ENCODE results near the gene THUMPD2. TPM values are rescaled to one million over a fixed set of nuclear protein-coding genes. Genes with fewer than 3 reads are reported as not detected.

THUMPD2 gene
- total and polyA plus RNA-seq, 12 donors: 4.3 to 10.4 (median 5.7) TPM

- no peak for TF ChIP-seq CTCF (IDR thresholded peaks at IDR 0.05)
- no peak overlapping the region for H3K4me3 ChIP-seq
- 98% methylated on average over 3 of the region's 3 CpGs for WGBS, 2 donors
- H3K4me1 ChIP-seq: peaks cover 0 to 13% (median 9%) of the 10 kb centered on the region in 9 donors
- H3K27me3 ChIP-seq: no peaks in the 10 kb centered on the region
- no peak for ATAC-seq
- DNase-seq: no peak
- H3K9me3 ChIP-seq: no peaks in the 10 kb centered on the region
- intact Hi-C loops (cut with DNase I): loop anchor here in 2 of 10 donors (10.0 kb wide), 2 partner anchors 361 to 451 kb away; no protein-coding TSS in a partner anchor
- no peak overlapping the region for H3K27ac ChIP-seq
- peaks cover 0 to 72% (median 24%) of the 10 kb centered on the region in 9 donors for H3K36me3 ChIP-seq
These were observed 43.4 kb downstream of the THUMPD2 start for GRCh38 chr2:39735648-39736047.

DNA sequence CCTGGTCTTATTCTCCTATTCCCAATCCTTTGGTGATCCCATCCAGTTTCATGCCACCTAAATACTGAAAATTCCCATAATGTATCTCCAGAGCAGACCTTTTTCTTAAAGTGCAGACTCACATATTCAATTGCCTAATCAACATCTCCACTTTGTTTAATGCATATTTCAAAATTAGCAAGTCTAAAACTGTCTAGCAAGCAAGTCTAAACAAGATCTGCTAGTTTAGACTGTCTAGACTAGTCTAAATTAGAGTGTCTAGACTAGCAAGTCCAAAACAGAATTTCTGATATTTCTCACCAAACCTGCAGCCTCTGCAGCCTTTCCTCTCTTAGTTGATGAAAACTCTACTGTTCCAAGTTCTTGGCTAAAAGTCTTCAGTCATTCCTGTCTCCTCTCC lies 44.6 kb downstream of the THUMPD2 start:
- no peaks in the 10 kb centered on the region for H3K9me3 ChIP-seq
- no peak for TF ChIP-seq CTCF (IDR thresholded peaks at IDR 0.05)
- DNase-seq (no peak), ATAC-seq (no peak)
- H3K27ac ChIP-seq: no peak overlapping the region
- peaks cover 0 to 13% (median 6%) of the 10 kb centered on the region in 9 donors for H3K4me1 ChIP-seq
- H3K27me3 ChIP-seq: no peaks in the 10 kb centered on the region
- H3K4me3 ChIP-seq: no peak overlapping the region
- intact Hi-C loops (cut with DNase I): loop anchor here in 2 of 10 donors (5.0 to 10.0 kb wide), 3 partner anchors 142 to 450 kb away; no protein-coding TSS in a partner anchor
- peaks cover 0 to 60% (median 16%) of the 10 kb centered on the region in 9 donors for H3K36me3 ChIP-seq

- intact Hi-C loops (cut with DNase I): loop anchor here in 2 of 10 donors (5.0 to 10.0 kb wide), 3 partner anchors 141 to 448 kb away; no protein-coding TSS in a partner anchor
- no peak overlapping the region for H3K4me3 ChIP-seq
- peaks cover 0 to 48% (median 16%) of the 10 kb centered on the region in 9 donors for H3K36me3 ChIP-seq
- H3K27ac ChIP-seq: no peak overlapping the region
- H3K4me1 ChIP-seq: peaks cover 0 to 17% (median 5%) of the 10 kb centered on the region in 9 donors
- H3K9me3 ChIP-seq: no peaks in the 10 kb centered on the region
- H3K27me3 ChIP-seq: no peaks in the 10 kb centered on the region
- 95 to 96% methylated on average over 10 of the region's 10 CpGs for WGBS, 2 donors
- DNase-seq: no peak
- TF ChIP-seq CTCF (IDR thresholded peaks at IDR 0.05): no peak
- ATAC-seq: no peak
These were observed 45.9 kb downstream of the THUMPD2 start for GRCh38 chr2:39733070-39733674.

DNA sequence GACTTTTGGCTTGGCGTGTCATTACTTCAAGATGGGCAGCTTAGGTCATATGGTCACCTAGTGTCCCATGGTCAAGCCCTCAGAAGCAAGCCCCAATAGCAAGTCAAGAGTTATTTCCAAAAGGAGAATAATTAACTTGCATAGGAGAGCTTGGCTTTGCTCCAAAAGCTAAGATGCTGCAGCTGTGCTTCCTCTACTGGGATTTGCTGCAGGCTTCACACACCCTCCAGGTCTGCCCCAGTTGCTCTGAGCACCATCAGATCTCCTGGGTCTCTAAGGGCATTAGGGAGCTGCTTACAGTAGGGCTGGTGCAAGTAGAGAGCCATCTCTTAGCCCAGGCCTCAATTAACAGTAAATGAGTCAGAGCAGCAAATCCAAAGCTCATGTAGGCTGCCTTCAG lies 46.6 kb downstream of the THUMPD2 start:
- Histone ChIP-seq H3K9me3 (no peaks in the 10 kb centered on the region), H3K4me1 (peaks cover 0 to 17% (median 2%) of the 10 kb centered on the region in 9 donors), H3K27me3 (no peaks in the 10 kb centered on the region), H3K4me3 (no peak overlapping the region), H3K36me3 (peaks cover 0 to 41% (median 16%) of the 10 kb centered on the region in 9 donors), H3K27ac (no peak overlapping the region)
- TF ChIP-seq CTCF (IDR thresholded peaks at IDR 0.05): no peak
- intact Hi-C loops (cut with DNase I): loop anchor here in 2 of 10 donors (5.0 to 10.0 kb wide), 3 partner anchors 140 to 448 kb away; no protein-coding TSS in a partner anchor
- DNase-seq (no peak), ATAC-seq (peak in 3 of 8 donors; percentile 22 to 35 (median 23))
- WGBS, 2 donors: 74 to 88% methylated on average over 1 of the region's 1 CpG
